A673 (cell line): ENCODE results near the gene ANKRD13B.

Experiments used
- CTCF ChIP-seq: fragments of 300-800, 200-600 bp; sonication (generic); conservative IDR thresholded peaks from 2 replicates; pipeline ENCODE4 v1.5.1; 2017; ENCODE audit warnings: low read depth, mild to moderate bottlenecking, antibody characterized with exemption, low read length, moderate library complexity, mixed read lengths
- EZH2 ChIP-seq: fragments of 200-600 bp; sonication (generic); IDR thresholded peaks from 2 replicates; pipeline ENCODE4 v1.6.1; 2017; ENCODE audit warnings: borderline replicate concordance, low read depth, mild to moderate bottlenecking, mixed read lengths, antibody characterized with exemption, low read length; ENCODE audit not compliant: poor library complexity, severe bottlenecking

- TF ChIP-seq CTCF: peak; percentile 99
- TF ChIP-seq EZH2: no peak
Measured at GRCh38 chr17:29591737-29592608, 959 bp upstream of the ANKRD13B start.
